Lower leg skin (tissue), 3 donors: ENCODE measurements around the gene OXCT1.

ENCODE experiments used
- POLR2A ChIP-seq, 2 donors: fragments of 450-650 bp; IDR thresholded peaks; one replicate each; pipeline ENCODE4 v1.6.1; 2016 to 2017; ENCODE audit warnings: antibody characterized with exemption in 2 of 2, mild to moderate bottlenecking in 1 of 2, moderate library complexity in 1 of 2
- TF ChIP-seq, protein P1 (sequence below), 3 donors: fragments of 450-650 bp; IDR thresholded peaks; one replicate each; pipeline ENCODE4 v1.5.1; 2016; ENCODE audit warnings: antibody characterized with exemption in 3 of 3, mild to moderate bottlenecking in 3 of 3, moderate library complexity in 2 of 3

DNA sequence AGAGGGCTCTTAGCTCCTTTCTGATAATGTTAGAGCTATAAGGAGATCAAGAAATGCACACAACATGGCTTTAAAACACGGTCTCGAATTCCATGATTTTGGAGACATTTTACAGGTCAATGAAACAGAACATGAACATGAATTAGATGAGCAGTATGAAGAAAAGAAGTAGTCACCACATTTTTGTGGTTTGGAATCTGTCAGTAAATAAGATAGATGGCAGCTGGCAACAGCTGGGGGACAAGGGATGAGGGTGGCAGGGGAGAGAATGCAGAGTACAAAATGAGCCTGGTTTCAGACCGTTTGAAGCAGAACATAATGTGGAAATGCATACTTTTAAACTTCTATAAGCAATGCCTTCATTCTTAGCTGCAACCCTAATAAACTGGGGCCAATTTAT lies 107.1 kb downstream of the OXCT1 start:
- TF ChIP-seq, protein P1, sequence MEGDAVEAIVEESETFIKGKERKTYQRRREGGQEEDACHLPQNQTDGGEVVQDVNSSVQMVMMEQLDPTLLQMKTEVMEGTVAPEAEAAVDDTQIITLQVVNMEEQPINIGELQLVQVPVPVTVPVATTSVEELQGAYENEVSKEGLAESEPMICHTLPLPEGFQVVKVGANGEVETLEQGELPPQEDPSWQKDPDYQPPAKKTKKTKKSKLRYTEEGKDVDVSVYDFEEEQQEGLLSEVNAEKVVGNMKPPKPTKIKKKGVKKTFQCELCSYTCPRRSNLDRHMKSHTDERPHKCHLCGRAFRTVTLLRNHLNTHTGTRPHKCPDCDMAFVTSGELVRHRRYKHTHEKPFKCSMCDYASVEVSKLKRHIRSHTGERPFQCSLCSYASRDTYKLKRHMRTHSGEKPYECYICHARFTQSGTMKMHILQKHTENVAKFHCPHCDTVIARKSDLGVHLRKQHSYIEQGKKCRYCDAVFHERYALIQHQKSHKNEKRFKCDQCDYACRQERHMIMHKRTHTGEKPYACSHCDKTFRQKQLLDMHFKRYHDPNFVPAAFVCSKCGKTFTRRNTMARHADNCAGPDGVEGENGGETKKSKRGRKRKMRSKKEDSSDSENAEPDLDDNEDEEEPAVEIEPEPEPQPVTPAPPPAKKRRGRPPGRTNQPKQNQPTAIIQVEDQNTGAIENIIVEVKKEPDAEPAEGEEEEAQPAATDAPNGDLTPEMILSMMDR (IDR thresholded peaks at IDR 0.05) = no peak
- no peak for TF ChIP-seq POLR2A (IDR thresholded peaks at IDR 0.05)
